GM19043 (cell line): Measurements from ENCODE around the gene GGA2.

Source experiments
- ATAC-seq: cut with Tn5 transposase; IDR thresholded peaks from one replicate; pipeline ENCODE4 v1.9.1; 2021; ENCODE audit warnings: low read depth; ENCODE audit not compliant: unreplicated experiment

GGA2 gene

GRCh38 chr16:23505671-23506605, 4.4 kb downstream of the GGA2 start:
- no peak for ATAC-seq

DNA sequence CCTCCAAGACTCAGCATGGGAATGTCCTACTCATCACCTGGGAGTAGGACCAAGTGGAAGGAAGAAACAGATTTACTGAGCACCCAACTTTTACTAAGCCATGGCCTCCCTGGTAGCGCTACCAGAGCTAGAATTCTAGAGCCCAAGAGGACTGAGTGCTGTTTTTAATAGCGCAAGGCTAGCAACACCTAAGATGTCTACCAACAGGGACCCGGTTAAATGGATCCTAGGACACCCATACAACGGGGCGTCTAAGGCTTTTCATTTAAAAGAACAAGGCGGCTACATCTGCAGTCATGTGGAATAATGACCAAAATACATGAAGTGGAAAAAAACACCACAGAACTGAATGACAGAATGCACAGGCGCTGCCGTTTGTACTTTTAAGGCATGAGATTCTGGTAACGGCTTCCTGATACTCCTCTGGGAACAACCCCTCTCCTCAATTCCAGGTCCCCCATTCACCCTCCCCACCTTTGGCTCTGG, 5.1 kb downstream of the GGA2 start:
- ATAC-seq, result peak; percentile 8

DNA sequence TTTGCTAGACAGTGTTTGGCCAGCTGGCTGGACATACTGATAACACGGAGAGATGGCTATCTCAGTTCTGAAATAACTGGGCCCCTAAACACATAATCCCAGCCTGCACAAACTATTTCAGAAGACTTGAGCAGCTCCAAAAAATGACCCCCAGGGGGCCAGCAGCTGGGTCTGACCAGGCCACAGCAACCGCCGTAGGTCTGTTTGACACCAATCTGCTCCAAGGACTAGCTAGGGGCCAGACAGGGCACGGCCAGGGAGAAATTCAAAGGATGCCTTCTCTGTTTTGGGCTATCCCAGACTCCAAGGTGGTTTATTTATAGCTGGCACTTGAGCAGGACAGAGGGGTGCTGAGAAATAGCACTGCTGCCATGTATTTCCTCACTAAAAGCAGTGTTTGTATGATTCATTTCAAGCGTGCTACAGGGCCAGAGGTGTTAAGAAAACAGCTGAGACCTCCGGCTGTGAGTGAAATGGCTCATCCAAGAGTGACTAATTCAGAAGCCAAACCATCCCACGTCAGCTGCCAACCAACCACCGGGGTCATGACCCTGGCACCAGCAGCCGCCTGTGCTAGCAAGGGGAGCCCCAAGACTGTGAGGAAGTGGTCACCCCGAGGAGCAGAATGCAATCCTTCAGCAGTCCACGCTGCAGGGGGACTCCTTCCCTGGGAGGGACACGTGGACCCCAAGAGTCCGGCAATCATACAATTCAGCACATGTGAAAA, 5.7 kb downstream of the GGA2 start:
- ATAC-seq, result peak; percentile 74

GRCh38 chr16:23504076-23504452, 6.2 kb downstream of the GGA2 start:
- ATAC-seq, result no peak

DNA sequence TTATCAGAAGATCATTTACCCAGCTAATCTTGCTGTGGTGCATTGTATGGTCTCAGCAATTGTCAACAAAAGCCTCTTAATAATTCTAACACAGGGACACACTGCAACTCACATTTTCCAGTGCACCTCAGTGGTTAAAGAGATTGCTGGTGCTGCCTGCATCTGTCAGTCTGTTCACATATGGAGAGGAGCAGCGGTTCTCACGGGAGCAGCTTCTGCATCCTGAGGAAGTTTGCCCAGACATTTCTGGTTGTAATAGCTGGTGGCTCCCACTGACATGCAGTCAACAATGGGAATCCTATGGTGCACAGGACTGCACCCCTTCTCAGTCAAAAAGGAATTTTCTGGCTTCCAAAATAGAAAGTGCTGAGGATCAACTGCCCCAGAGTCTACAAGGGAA, 7.8 kb downstream of the GGA2 start:
- ATAC-seq, result no peak

- no peak for ATAC-seq
These were observed 9.0 kb downstream of the GGA2 start for GRCh38 chr16:23501291-23501690.

- no peak for ATAC-seq
These were observed 9.4 kb downstream of the GGA2 start for GRCh38 chr16:23500862-23501225.

GRCh38 chr16:23500212-23500861, 10.0 kb downstream of the GGA2 start:
- no peak for ATAC-seq

GRCh38 chr16:23499801-23500200, 10.5 kb downstream of the GGA2 start:
- no peak for ATAC-seq

DNA sequence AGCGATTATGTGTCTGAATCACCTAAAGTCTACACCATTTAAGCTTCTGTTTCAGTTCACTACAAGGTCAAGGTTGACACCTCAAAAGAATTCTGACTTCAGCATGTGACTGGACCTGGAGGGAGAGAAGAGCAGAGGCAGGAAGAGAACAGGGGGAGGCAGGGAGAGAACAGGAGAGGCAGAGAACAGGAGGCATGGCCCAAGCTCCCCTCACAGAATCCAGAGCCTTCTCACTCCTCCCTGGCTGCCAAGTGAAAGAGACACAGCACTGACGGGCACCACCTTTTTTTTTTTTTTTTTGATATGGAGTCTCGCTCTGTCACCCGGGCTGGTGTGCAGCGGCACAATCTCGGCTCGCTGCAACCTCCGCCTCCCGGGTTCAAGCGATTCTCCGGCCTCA, 11.4 kb downstream of the GGA2 start:
- ATAC-seq, result no peak

- ATAC-seq, result no peak
These were observed 12.8 kb downstream of the GGA2 start for GRCh38 chr16:23497543-23497868.

DNA sequence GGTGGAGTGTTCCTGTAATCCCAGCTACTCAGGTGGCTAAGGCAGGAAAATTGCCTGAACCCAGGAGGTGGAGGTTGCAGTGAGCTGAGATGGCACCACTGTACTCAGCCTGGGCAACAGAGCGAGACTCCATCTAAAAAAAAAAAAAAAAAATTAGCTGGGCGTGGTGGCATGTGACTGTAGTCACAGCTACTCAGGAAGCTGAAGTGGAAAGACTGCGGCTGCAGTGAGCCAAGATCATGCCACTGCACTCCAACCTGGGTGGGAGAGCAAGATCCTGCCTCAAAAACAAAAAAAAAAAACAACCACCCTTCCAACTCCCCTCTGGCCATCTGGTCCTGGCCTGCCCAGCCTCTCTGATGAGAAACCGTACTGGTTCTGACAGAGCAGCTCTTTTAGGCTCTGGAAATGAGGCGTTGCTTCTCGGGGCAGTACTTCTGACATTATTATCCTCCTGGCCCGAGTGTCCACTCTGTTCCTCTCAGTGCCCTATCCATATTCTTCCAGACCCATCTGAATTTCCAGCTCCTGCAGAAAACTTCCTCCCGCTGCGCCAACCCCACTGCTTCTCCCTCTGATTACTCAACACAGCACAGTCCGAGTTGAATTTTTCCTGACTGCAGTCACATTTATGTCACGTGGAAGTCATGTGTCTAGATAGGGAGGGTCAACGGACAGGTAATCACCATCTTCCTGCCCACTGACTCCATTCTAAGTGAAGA, 13.3 kb downstream of the GGA2 start:
- ATAC-seq, result no peak

DNA sequence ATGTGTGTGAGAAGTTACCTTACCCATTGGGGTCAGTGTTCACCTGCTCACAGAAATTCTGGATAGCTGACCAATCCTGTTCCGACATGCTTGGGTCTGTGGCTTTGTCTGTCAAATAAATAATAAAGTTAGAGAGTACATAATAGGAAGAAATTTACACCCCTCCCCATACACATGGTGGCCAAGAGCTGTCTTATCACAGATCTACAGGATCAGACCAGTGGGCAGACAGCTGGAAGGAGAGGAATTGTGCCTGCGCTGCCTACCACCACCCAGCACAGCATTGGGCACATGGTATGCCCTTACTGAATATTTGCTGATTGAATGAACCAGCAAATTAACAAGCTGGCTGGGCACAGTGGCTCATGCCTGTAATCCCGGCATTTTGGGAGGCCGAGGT, 14.6 kb downstream of the GGA2 start:
- ATAC-seq, result no peak

GRCh38 chr16:23494188-23494587, 16.1 kb downstream of the GGA2 start:
- ATAC-seq, result no peak

DNA sequence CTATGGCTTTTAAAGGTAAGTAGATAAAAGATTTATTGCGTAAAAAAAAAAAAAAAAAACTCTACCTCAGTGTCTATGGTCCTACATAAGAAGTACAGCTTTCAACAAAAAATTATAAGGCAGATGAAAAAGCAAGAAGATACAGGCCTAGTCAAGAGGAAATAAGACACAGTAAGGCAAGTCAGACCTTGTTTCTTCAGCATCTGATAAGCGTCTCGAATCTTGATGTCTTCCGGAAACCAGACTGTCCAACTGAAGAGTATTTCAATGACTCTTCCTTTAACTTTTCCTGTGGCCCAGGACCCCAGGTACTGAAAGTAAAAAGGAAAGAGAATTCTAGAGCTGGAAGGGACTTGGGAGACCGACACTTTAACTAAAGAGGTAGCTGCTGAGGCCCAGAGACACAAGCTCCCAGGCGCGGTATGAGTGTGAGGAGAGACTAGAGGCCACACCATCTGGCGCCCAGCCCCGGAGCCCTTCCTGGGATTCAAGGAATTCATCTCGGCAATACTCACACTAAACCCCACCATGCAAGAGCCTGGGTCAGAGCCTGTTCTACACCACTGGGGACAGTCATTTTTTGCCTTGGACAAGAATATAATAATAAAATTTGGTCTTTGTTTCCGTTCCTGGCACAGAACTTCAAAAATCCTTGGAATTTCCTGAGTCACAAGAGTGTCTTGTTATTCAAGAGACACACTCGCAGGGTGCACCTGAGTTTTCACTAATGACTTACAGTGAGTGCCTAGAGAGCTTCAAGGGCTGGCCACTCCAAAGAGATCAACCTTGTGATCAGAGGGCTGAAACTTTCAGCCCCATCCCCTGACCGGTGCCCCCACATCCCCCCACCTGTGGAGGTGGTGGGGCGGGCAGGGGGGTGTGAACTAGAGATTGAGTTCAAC, 18.6 kb downstream of the GGA2 start:
- no peak for ATAC-seq

DNA sequence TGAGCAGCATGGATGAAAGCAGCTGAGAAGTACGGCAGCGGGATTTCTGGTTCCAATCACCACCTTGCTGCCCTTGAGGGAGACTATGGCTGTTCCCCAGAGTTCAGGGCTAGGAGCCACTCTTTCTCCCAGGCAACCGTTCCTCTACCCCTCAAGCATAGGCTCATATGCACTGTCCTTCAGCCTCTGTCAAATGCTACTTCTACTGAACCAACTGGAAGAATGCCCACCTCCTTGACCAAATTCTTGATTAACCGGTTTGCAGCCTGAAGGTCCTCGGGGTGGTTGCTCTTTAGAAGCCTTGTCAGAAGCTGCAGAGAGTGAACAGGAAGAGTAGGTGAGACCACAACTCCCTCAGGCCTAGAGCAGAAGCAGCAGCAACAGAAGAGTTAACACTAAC, 23.8 kb downstream of the GGA2 start:
- ATAC-seq, result no peak

DNA sequence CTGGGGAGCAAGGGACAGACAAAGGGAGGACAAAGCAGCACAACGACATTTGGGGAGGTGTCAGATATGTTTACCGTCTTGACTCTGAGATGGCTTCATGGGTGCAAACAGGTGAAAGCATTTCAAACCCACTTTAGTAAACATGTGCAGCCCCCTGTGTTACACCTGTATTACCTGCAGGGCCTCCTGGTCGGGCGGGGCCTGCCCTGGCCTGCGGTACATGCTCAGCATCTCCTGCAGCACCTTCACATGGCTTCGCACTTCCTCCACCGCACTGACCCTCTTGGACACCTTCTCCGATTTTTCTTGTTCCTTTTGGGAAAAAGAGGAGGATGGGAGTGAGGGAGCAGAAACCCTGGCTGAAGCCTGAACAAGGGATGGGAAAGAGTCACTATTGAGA, 24.5 kb downstream of the GGA2 start:
- no peak for ATAC-seq

DNA sequence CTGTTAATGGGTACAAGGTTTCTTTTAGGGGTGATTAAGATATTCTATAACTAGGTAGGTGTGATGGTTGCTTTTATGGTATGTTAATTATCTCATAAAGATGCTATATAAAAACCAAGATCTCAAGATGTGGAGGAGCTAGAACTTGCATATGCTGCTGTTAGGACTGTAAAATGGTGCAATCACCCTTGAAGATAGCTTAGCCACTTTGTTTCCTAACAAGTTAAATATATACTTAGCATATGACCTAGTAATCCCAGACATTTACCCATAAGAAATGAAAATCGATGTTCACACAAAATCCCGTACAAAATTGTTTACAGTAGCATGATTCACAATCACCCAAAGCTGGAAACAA, 25.1 kb downstream of the GGA2 start:
- ATAC-seq, result no peak

DNA sequence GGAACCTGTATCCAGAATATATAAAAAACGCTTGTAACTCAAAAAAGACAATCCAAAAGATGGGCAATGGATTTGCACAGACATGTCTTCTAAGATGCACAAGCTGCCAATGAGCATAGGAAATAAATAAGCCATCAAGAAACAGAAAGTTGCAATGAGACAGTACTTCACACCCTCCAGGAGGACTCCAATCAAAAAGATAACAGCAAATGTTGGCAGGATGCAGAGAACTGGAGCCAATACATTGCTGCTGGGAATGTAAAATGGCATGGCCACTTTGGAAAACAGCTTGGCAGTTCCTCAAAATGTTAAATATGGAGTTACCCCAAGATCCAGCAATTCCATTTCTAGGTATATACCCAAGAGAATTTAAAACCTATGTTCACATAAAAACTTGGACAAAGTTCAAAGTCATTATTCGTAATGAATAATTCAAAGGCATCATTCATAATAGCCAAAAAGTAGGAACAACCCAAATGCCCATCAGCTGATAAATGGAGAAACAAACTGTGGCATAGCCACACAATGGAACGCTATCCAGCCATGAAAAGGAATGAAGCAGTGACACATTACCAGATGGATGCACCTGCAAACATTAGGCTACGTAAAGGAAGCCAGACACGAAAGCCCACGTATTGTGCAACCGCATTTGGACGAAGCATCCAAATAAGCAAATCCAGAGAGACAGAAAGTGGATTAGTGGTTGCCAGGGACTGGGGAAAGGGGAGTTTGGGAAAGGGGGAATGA, 25.6 kb downstream of the GGA2 start:
- no peak for ATAC-seq
